ENCODE results near the gene DGKZ. TPM values are rescaled to one million over a fixed set of nuclear protein-coding genes. Genes with fewer than 3 reads are reported as not detected.
A peak's percentile ranks its signal among the peaks of the same experiment; 100 is the strongest.

DGKZ gene
- polyA plus RNA-seq, 10 donors: 47.7 to 68.1 (median 57.1) TPM

DNA sequence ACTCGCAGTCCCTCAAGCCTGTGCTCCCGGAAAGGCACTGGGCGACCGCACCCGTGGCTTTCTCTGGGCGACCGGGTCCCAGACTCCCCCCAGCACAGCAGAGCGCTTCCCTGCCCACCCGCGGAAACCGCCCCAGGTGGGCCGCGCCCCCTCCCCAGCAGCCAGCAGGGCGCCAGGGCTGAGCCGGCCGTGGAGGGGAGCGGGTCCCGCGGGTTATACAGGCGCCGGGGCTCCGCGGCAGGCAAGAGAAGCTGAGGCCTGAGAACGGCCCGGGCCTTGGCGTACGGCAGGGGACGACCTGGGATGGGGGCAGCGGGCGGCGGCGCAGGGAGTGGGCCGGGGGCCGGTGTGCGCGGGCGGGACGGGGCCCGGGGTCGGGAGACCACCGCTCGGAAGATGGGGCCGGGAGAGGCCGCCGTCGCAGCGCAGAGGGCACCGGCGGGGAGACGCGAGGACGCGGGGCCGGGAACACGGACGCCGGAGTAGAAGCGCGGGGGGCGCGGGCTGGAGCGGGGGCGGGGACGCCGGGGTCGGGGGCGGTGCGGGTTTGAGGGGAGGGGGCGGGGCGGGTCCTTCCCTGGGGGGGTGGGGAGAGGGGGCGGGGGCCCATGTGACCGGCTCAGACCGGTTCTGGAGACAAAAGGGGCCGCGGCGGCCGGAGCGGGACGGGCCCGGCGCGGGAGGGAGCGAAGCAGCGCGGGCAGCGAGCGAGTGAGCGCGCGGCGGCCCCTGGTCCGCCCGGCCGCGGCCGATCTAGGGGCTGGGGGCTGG is 34.0 kb downstream of the DGKZ start, which contains the start of gene MDK:
Gene MDK, plus strand, starts transcription at position 622 of the 771 bp plus-strand sequence. CDS start 389 bp downstream, outside the sequence.
- peak in 1 of 3 donors; percentile 81 for DNase-seq

DNA sequence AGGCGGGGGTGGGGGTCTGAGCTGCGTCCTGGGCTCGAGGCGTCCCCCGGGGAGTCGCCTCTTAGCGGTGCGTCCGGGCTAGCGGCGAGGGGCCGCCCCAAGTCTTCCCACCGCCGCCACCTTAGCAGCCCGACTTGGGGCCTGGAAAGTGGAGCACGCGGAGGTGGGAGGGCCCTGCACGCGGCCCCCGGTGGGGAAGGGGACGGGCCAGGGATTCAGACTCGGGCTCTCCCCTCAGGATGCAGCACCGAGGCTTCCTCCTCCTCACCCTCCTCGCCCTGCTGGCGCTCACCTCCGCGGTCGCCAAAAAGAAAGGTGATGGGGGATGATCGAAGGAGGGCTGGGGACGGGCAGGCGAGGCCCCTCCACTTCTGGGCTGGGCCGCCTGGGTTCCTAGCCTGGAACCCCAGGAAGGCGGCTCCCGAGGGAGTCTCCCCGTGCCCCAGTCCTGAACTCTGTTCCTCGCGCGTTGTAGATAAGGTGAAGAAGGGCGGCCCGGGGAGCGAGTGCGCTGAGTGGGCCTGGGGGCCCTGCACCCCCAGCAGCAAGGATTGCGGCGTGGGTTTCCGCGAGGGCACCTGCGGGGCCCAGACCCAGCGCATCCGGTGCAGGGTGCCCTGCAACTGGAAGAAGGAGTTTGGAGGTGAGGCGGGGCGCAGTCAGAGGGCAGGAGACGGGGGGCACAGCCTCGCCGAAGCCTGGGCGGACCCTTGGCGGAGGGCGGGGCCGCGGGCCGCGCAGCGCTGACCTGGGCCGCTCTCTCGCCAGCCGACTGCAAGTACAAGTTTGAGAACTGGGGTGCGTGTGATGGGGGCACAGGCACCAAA is 34.8 kb downstream of the DGKZ start:
- peak in 1 of 3 donors; percentile 81 for DNase-seq

DNA sequence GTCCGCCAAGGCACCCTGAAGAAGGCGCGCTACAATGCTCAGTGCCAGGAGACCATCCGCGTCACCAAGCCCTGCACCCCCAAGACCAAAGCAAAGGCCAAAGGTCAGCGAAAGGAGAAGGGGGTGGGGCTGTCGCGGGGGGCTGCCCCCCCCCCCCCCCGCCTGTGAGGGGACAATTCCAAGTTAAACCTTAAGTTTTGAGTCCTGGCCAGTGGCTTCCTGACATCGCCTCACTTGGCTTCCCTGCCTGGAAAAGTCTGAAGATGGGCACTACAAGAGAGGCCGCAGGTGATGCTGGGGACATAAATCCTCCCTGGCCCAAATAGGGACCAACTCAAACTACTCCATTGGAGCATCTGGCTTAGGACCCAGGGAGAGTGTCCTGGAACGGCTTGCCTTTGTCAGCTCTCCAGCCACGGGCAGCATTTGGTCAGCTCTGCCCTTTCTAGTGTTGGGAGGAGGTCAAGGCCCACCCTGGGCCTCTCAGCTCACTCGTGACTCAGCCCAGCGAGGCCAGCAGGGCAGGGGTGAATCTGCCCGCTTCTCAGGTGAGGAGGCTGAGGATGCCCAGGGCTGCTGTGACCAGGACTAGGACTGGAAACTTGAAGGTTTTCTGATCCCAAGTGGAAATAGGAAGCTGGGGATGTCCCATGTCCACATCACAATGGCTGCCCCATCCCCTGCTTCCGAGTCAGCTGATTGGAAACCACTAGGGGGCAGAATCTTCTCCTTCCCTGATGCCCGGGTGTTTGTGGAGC is 35.6 kb downstream of the DGKZ start:
- DNase-seq: no peak

DNA sequence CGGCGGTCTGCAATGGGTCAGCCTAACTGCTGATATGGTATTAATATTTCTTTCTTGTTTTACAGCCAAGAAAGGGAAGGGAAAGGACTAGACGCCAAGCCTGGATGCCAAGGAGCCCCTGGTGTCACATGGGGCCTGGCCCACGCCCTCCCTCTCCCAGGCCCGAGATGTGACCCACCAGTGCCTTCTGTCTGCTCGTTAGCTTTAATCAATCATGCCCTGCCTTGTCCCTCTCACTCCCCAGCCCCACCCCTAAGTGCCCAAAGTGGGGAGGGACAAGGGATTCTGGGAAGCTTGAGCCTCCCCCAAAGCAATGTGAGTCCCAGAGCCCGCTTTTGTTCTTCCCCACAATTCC is 36.1 kb downstream of the DGKZ start:
- DNase-seq: no peak

DNA sequence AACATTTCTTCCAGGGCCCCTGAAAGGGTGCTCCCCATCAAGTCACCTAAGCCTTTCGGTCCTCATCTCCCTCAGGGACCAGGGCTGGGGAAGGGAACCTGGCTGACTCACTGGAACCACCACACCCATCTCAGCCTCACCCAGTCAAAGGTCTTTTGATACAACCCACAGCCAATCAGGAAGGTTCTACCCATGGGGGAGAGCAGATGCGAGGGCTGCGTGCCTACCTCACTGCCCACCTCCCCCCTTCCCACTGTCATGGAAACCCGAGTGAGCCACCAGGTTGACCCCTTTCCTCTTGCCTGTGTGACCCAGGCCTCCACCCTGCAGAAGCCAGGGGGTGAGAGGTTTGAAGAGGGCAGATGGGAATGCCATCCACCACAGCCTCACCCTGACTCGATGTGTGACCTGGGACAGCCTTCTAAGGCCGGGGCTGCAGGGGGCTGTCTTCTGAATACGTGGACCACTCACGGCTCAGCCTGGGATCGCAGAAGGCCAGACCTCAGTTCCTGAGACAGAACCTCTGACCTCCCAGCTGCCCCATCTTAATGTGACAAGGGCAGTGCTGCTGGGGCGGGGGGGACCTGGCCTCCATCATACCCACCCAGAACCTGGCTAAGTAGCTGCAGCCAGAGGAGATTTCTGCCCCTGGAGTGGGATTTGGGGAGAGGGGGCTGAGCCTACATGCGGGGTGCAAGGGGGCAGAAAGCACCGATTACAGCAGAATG is 36.9 kb downstream of the DGKZ start:
- no peak for DNase-seq

DNA sequence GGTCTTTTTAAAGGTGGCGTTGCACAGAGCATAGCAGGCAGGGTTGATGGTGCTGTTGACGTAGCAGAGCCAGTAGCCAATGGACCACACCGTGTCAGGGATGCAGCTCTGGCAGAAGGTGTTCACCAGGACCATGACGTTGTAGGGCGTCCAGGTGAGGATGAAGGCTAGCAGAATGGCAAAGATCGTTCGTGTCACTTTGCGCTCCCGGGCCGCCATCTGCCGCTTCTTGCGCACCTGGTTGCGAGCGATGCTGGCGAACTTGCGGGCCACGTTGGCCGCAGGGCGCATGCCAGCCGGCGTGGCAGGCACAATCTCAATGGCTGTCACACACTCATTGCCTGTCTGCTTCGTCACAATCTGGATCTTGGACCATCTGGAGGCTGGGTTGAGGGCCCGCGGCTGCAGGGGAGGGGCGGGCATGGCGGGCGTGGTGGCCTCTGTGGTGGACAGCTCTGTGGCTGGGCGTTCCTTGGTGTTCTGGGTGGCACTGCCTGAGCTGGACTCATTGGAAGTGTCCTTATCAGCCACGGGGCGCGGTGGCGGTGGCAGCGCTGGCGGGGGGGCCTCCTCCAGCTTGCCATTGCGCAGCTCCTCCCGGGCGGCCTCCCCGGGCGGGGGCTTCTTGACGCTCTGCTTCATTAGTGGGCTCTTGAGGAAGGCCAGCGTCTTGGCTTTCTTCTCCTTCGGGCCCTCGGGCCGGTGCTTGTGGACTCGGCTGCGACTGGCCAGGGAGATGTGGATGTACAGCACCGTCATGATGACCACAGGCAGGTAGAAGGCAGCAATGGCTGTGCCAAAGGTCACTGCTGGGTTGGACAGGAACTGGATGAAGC is 38.1 kb downstream of the DGKZ start:
- no peak for DNase-seq

DNA sequence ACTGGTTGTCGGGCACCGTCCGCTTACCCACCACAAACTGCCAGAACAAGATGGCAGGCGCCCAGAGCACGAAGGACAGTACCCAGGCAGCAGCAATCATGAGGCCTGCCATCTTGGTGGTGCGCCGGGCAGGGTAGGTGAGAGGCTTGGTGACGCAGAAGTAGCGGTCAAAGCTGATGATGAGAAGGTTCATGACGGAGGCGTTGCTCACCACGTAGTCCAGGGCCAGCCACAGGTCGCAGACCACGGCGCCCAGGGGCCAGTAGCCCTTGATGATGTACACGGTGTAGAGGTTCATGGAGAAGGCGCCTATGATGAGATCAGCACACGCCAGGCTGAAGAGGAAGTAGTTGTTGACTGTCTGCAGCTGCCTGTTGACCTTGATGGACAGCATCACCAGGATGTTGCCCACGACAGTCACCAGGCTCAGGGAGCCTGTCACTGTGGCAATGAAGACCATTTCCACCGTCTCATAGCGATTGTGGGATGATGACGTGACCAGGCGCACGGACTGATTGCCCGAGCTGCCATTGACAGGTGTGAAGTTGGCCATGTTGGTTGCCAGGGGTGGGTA is 38.8 kb downstream of the DGKZ start:
- DNase-seq: no peak

DNA sequence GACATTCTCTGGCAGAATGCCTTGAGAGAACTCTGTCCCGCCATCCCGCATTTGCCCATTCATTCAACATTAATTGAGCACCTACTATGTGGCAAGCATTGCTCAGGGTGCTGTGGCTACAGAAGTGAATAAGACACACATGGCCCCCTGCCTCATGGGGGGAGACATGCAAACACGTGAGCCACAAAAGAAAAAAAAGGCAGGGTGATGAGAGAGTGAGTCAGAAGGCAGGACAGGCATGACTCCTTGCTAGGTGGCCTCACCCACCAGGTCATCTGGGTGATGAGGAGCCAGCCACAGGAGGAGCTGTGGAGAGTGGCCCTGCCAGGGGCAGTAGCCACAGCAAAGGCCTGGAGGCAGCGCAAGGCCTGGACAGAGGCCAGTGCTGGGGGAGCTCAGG is 39.4 kb downstream of the DGKZ start:
- no peak for DNase-seq

DNA sequence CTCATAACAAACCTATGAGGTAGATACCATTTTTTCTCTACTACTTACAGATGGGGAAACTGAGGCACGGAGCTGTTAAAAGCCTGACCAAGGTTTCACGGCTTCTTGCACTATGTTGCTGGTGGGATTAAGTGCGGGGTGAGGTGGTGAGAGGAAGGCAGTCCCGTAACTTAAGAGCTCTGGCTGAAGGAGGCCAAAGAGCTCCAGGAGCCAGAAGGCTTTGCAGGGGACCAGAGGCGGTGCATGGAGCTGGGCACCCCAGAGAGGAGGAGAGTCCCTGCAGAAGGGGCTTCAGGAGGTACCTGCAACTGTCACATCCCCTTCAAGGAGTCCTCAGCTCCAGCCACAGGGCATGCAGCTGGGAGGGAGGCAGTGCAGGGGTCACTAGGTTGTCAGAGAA is 40.2 kb downstream of the DGKZ start:
- no peak for DNase-seq

DNA sequence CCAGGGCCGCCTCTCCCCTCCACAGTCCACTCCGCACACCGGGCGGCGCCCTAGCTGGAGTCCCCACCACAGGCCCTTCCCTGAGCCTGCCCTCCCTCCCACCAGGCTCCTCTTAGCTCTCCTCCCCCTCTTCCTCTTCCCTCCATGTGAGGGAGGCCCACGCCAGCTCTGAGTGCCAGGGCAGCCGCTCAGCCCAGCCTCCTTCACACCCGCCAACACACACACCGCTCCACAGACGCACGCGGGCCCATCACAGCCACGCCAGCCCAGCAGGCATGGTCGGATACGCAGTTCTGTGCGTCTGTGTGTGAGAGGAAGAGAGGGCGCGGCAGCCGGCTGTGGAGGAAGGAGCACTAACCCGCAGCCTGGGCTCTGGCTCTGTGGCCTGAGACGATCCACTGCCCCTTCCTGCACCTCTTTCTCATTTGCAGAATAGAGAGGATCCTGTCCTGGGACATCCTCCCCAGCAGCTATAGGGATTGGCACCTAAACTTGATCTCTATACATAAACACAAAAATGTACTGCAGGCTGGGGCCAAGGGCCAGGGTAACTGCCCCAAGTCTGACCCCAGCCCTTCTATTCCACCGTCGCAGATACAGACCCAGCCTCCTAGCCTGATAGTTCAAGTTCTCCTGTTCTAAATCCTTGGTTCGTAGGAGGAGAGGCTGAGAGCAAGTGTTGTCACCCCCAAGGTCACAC is 40.8 kb downstream of the DGKZ start:
- DNase-seq: no peak

DNA sequence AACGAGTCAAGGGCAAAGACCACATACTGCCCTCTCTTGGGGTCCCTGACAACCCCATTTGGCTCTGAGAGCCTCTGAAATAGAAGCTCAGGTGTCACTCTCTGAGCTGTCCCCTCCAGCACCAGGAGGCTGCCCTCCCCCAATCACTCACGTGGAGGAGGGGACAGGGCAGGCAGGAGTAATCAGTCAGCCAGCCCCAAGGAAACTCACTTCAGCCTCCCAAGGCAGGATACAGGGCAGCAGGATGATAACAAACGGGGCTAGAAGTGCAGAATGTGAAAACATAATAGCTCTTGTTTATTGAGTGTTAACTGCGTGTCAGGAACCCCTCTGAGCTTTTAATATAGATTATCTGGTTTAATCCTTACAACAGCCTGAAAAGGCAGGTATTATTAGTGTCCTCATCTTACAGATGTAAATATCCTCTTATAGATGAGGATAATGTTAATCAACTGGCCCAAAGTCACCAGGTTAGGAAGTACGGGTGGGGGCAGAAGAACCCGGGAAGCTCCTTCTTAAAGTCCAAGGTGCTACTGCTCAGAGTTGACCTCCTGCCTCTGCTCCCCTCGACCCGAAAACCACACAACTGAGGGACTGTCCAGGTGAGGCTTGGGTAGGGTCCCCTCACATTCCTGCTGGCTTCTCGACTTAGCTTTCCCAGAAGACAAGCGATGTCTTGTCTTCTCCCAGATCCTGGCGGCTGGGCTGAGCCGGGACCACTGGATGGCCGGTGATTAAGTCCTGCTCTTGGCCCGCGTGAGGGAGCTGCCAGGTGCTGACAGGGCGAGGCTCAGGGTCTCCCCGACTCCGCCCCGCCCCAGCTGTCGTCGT is 41.6 kb downstream of the DGKZ start:
- no peak for DNase-seq

DNA sequence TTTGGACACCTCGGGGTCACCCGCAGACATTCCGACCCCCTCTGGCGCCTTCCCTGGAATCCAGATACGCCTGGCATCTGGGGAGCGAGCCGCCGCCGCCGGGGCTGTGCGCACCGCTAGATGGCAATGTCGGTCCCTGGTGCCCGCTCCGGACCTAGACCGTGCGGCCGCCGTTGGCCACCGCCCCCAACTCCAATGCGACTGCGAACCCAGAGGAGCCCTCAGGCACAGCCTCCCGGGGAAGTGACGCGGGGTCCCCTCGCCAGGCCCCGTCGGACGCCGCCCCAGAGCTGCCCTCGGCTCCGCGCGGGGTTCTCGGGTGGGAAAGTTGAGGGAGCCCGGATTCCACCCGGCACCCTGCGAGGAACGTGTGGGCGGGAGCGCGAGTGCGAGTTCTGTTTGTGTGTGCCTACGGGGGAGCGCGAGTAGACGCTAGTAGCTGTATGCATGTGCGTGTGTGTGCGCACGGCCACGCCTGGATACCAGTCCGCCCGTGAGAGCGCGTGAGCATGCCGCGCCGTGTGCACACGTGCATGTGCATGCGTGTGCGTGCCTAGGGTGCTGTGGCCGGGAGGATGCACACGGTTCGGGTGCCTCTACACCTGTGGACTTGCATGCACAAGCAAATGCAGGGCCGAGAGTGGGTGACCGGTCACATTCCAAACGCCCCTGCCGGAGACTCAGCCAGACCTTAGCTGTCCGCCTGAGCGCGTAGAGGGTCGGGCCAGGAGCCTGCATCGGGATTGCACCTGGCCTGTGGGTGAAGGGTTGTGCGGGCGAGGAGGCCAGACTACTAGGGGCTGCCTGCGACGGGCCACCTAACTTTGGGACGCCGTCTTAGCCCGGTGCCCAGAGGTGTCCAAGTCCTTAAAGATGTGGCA is 42.4 kb downstream of the DGKZ start:
- peak in 2 of 3 donors; percentile 37 to 81 for DNase-seq

DNA sequence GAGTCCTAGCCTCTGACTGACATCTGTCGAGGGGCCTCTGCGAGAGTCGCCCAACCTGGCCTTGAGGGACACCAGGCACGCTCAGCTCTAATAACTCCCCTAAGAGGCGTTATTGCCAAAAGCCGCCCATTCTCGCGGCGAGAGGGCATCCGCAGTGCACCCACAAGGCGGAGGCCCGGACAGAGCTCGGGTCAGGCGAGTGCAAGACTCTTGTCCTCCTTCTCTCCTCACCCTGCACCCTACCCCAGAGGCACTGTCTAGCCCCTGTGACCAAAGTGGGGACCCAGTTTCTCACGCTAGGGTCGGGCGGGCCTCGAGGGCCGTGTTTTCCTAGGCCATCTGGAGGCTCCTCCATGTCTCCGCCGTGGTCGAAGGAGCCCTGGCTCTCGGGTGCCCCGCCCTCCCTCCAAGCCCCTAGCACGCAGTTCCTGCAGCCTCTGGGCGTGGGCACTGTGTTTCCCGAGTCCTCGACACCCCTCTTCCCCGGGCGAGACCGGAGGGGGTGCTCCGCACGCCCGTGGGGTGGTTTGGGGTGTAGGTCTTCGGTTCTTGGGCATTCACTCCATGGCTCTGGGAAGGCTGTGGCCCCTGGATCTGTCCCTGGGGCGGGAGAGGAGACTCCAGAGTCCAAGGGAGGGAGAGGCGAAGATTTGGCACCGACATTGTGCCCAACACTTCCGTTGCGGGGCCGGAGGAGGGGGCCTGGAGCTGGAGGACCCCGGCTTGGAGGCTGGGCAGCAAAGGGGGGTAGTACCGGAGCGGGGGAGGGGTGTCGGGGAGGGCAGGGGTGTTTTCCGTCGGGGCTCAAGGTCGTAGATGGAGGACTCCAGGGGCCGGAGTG is 43.3 kb downstream of the DGKZ start:
- no peak for DNase-seq

DNA sequence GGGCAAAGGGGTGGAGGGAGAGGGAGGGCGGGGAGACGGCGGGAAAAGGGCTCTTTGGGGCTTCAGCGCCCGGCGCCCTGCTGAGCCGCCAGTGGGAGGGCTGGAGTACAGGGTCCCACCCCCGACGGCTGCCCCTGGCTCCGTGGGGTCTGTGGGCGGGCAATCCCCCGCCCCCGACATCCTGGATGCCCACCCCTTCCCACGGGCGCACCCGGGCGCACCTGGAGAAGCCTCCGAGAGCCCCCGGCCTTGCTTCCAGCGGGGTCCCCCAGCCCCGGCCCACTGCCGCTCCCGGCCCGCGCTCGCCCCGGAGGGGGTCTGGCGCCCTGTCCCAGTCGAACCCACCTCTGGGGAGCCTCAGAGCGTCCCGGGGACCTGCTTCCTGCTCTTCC is 43.9 kb downstream of the DGKZ start:
- no peak for DNase-seq

DNA sequence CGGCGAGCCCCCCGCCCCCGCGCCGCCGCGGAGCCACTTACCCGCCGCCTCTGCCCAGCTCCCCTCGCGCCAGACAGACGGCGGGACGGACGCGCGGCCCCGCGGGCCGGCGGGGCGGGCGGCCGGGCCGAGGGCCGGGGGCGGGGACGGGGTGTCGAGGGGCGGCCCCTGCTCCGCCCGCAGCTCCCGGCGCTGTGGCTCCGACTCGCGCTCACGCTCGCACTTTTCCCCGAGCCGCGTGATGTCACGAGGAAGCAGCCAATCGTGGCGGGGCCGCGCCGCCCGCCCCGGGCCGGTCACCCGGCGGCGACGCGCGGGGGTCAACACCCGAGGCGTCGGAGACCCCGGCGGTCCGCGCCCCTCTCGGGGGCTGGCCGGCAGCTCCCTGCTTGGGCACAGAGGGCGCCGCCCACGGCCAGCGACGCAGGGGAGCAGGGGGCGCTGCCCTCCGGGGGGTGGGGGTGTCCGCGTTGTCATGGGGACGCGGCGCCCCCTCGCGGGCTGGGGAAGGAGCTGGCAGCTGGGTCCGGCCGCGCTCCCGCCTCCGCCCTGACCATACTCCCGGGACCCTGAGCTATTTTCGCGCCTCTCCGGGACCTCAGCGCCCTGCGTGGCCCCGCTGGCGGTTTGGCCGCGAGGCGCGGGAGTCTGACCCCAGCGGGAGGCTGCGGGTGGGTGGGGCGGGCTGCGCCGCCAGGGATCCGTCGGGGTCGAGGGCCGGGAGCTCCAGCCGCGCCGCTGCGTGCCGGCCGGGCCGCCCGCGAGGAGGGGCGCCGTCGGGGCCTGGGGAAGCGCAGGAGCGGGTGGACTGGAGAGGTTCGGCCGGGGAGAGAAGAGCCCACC is 44.5 kb downstream of the DGKZ start, which contains the start of gene CHRM4:
Gene CHRM4, minus strand, starts transcription at position 199 of the 843 bp plus-strand sequence. CDS start 5,219 bp downstream, outside the sequence.
- DNase-seq: peak in 1 of 3 donors; percentile 58

Measured in muscle of back (tissue), 11 donors.